HEK293 (cell line): ENCODE results near the gene GRHL3.
A peak's percentile ranks its signal among the peaks of the same experiment; 100 is the strongest.

ENCODE experiments used
- CTCF ChIA-PET: fragments of 350-600 bp; formaldehyde crosslinking; extraction: SDS; loops from one replicate; lab custom pipeline; 2021; ENCODE audit warnings: antibody characterized with exemption; lab: Yijun Ruan, JAX
- POLR2A ChIA-PET: fragments of 300-600 bp; formaldehyde crosslinking; extraction: SDS; loops from one replicate; lab custom pipeline; 2020; ENCODE audit warnings: antibody characterized with exemption, inconsistent platforms; lab: Yijun Ruan, JAX
- H3K27ac ChIP-seq: fragments of 200-500 bp; sonication (Bioruptor generic); 2 replicates; pipeline ENCODE4 v1.5.1; 2014; ENCODE audit warnings: low read depth, low read length, control low read depth, inconsistent platforms; ENCODE audit errors: extremely low read depth
- H3K36me3 ChIP-seq, 2 experiments: fragments of 200-500 bp in 1 of 2; sonication (Bioruptor generic) in 1 of 2; 1 replicate in 1 of 2; 2 replicates in 1 of 2; pipeline ENCODE4 v1.5.1; 2014 to 2017; ENCODE audit warnings: inconsistent platforms in 2 of 2, low read length in 2 of 2; ENCODE audit not compliant: control insufficient read depth in 2 of 2, insufficient read depth in 1 of 2
- H3K4me1 ChIP-seq: fragments of 200-500 bp; sonication (Bioruptor generic); 2 replicates; pipeline ENCODE4 v1.5.1; 2014; ENCODE audit warnings: mild to moderate bottlenecking, low read length, inconsistent platforms; ENCODE audit not compliant: control insufficient read depth, insufficient read depth
- H3K4me3 ChIP-seq: 2 replicates; pipeline ENCODE4 v1.5.1; 2011; ENCODE audit warnings: low read depth, mild to moderate bottlenecking, control low read depth, low read length, moderate library complexity
- H3K9me3 ChIP-seq: fragments of 200-500 bp; sonication (Bioruptor generic); 2 replicates; pipeline ENCODE4 v1.5.1; 2014; ENCODE audit warnings: low read depth, low read length, inconsistent platforms; ENCODE audit not compliant: control insufficient read depth, insufficient read depth
- MYNN ChIP-seq: fragments of 450-650 bp; formaldehyde crosslinking; IDR thresholded peaks from 2 replicates; pipeline ENCODE4 v1.5.1; 2016; ENCODE audit warnings: missing biosample characterization, missing genetic modification characterization, borderline replicate concordance
- PRDM1 ChIP-seq: fragments of 450-650 bp; formaldehyde crosslinking; IDR thresholded peaks from 2 replicates; pipeline ENCODE4; 2016; ENCODE audit warnings: missing biosample characterization, missing genetic modification characterization
- SCRT2 ChIP-seq: fragments of 450-650 bp; formaldehyde crosslinking; IDR thresholded peaks from 2 replicates; pipeline ENCODE4 v1.5.1; 2016; ENCODE audit warnings: missing biosample characterization, missing genetic modification characterization
- TRIM28 ChIP-seq: IDR thresholded peaks from 2 replicates; pipeline ENCODE4 v1.6.1; 2011; ENCODE audit warnings: low read length, control low read depth, borderline replicate concordance
- ZBTB21 ChIP-seq: fragments of 450-650 bp; formaldehyde crosslinking; IDR thresholded peaks from 2 replicates; pipeline ENCODE4 v1.5.1; 2017; ENCODE audit warnings: missing biosample characterization, missing genetic modification characterization
- ZBTB44 ChIP-seq: fragments of 450-650 bp; IDR thresholded peaks from 2 replicates; pipeline ENCODE4 v1.5.1; 2018; ENCODE audit warnings: missing biosample characterization, mild to moderate bottlenecking, missing genetic modification characterization
- ZBTB8A ChIP-seq: fragments of 450-650 bp; formaldehyde crosslinking; IDR thresholded peaks from 2 replicates; pipeline ENCODE4 v1.5.1; 2016; ENCODE audit warnings: missing biosample characterization, missing genetic modification characterization
- ZNF121 ChIP-seq: fragments of 450-650 bp; formaldehyde crosslinking; IDR thresholded peaks from 2 replicates; pipeline ENCODE4 v1.5.1; 2016; ENCODE audit warnings: missing biosample characterization, missing genetic modification characterization
- ZNF133 ChIP-seq: fragments of 450-650 bp; formaldehyde crosslinking; IDR thresholded peaks from 2 replicates; pipeline ENCODE4 v1.5.1; 2016; ENCODE audit warnings: missing biosample characterization, missing genetic modification characterization
- ZNF138 ChIP-seq: fragments of 450-650 bp; formaldehyde crosslinking; IDR thresholded peaks from 2 replicates; pipeline ENCODE4 v1.5.1; 2016; ENCODE audit warnings: missing biosample characterization, missing genetic modification characterization, borderline replicate concordance
- ZNF157 ChIP-seq: fragments of 450-650 bp; formaldehyde crosslinking; IDR thresholded peaks from 2 replicates; pipeline ENCODE4 v1.5.1; 2016; ENCODE audit warnings: missing biosample characterization, missing genetic modification characterization
- ZNF175 ChIP-seq: fragments of 450-650 bp; formaldehyde crosslinking; IDR thresholded peaks from 2 replicates; pipeline ENCODE4 v1.5.1; 2016; ENCODE audit warnings: missing biosample characterization, missing genetic modification characterization
- ZNF214 ChIP-seq: fragments of 450-650 bp; formaldehyde crosslinking; IDR thresholded peaks from 2 replicates; pipeline ENCODE4 v1.5.1; 2017; ENCODE audit warnings: missing biosample characterization, mild to moderate bottlenecking, missing genetic modification characterization, borderline replicate concordance
- ZNF239 ChIP-seq: fragments of 450-650 bp; formaldehyde crosslinking; IDR thresholded peaks from 2 replicates; pipeline ENCODE4 v1.5.1; 2016; ENCODE audit warnings: missing biosample characterization, missing genetic modification characterization
- ZNF266 ChIP-seq: fragments of 450-650 bp; formaldehyde crosslinking; IDR thresholded peaks from 2 replicates; pipeline ENCODE4 v1.5.1; 2016; ENCODE audit warnings: missing biosample characterization, missing genetic modification characterization, low read depth
- ZNF335 ChIP-seq: fragments of 450-650 bp; formaldehyde crosslinking; conservative IDR thresholded peaks from 2 replicates; pipeline ENCODE4 v1.5.1; 2016; ENCODE audit warnings: missing biosample characterization, missing genetic modification characterization
- ZNF362 ChIP-seq: fragments of 450-650 bp; formaldehyde crosslinking; IDR thresholded peaks from 2 replicates; pipeline ENCODE4 v1.5.1; 2016; ENCODE audit warnings: missing biosample characterization, missing genetic modification characterization
- ZNF366 ChIP-seq: fragments of 450-650 bp; formaldehyde crosslinking; conservative IDR thresholded peaks from 2 replicates; pipeline ENCODE4 v1.5.1; 2016; ENCODE audit warnings: missing biosample characterization, missing genetic modification characterization
- ZNF398 ChIP-seq: fragments of 450-650 bp; formaldehyde crosslinking; IDR thresholded peaks from 2 replicates; pipeline ENCODE4 v1.5.1; 2017; ENCODE audit warnings: missing biosample characterization, missing genetic modification characterization
- ZNF513 ChIP-seq: fragments of 450-650 bp; IDR thresholded peaks from 2 replicates; pipeline ENCODE4 v1.5.1; 2018; ENCODE audit warnings: missing biosample characterization, missing genetic modification characterization
- ZNF560 ChIP-seq: fragments of 450-650 bp; formaldehyde crosslinking; IDR thresholded peaks from 2 replicates; pipeline ENCODE4 v1.5.1; 2017; ENCODE audit warnings: missing biosample characterization, missing genetic modification characterization, borderline replicate concordance
- ZNF639 ChIP-seq: fragments of 450-650 bp; formaldehyde crosslinking; IDR thresholded peaks from 2 replicates; pipeline ENCODE4 v1.5.1; 2016; ENCODE audit warnings: missing biosample characterization, missing genetic modification characterization
- ZNF645 ChIP-seq: fragments of 450-650 bp; formaldehyde crosslinking; IDR thresholded peaks from 2 replicates; pipeline ENCODE4; 2016; ENCODE audit warnings: missing biosample characterization, missing genetic modification characterization
- ZNF658 ChIP-seq: fragments of 450-650 bp; formaldehyde crosslinking; IDR thresholded peaks from 2 replicates; pipeline ENCODE4; 2016; ENCODE audit warnings: missing biosample characterization, missing genetic modification characterization
- ZNF660 ChIP-seq: fragments of 450-650 bp; IDR thresholded peaks from 2 replicates; pipeline ENCODE4 v1.5.1; 2018; ENCODE audit warnings: missing biosample characterization, mild to moderate bottlenecking, missing genetic modification characterization
- ZNF677 ChIP-seq: fragments of 450-650 bp; IDR thresholded peaks from 2 replicates; pipeline ENCODE4 v1.5.0; 2018; ENCODE audit warnings: missing biosample characterization, mild to moderate bottlenecking, missing genetic modification characterization, moderate library complexity

GRHL3 gene

GRCh38 chr1:24288479-24288878 is 30.7 kb upstream of the GRHL3 start (continued):
- TF ChIP-seq ZNF645 (no peak), ZNF362 (no peak), ZNF133 (no peak), ZNF660 (tag by site-specific recombination) (no peak), ZNF214 (tag by site-specific recombination) (no peak), ZBTB8A (peak; percentile 55), ZNF121 (tag by site-specific recombination) (no peak), ZNF335 (tag by site-specific recombination) (no peak), ZNF513 (tag by site-specific recombination) (no peak), ZNF138 (tag by site-specific recombination) (no peak), ZNF175 (no peak), TRIM28 (no peak)
- TF ChIP-seq, all 188 proteins: peak for 15

GRCh38 chr1:24289937-24290595 is 29.1 kb upstream of the GRHL3 start:
- ChIA-PET CTCF (interaction anchor here (0.6 to 2.8 kb wide), 6 partner anchors 22 to 783 kb away, joined by 3 to 21 read pairs (median 6); no protein-coding TSS in a partner anchor), POLR2A (interaction anchor here (1.5 kb wide), 1 partner anchor 32 kb away, joined by 4 read pairs; no protein-coding TSS in a partner anchor)
- peaks cover 8% of the 10 kb centered on the region for H3K4me1 ChIP-seq
- no peaks in the 10 kb centered on the region for H3K9me3 ChIP-seq
- H3K4me3 ChIP-seq = no peak overlapping the region
- H3K36me3 ChIP-seq = no peaks in the 10 kb centered on the region
- peak overlapping the region; percentile 29; the same call in 1 of the 2 replicates for H3K27ac ChIP-seq
- TF ChIP-seq ZBTB44 (tag by site-specific recombination) = 0 out of 2 replicates have a peak, but pooled peaks have one; percentile 47
- no peak for TF ChIP-seq PRDM1 (tag by site-specific recombination)
- TF ChIP-seq ZNF366 (tag by site-specific recombination) = peak; percentile 79
- TF ChIP-seq ZNF639 (tag by site-specific recombination) = peak; percentile 86
- TF ChIP-seq ZNF513 (tag by site-specific recombination) = no peak
- TF ChIP-seq ZNF560 (tag by site-specific recombination) = no peak
- no peak for TF ChIP-seq MYNN (tag by site-specific recombination)
- 0 out of 2 replicates have a peak, but pooled peaks have one; percentile 20 for TF ChIP-seq ZBTB21 (tag by site-specific recombination)
- TF ChIP-seq ZNF677 = no peak
- TF ChIP-seq ZNF266 (tag by site-specific recombination) = no peak
- no peak for TF ChIP-seq ZNF239 (tag by site-specific recombination)
- TF ChIP-seq ZNF658 (tag by site-specific recombination) = no peak
- TF ChIP-seq SCRT2 = no peak
- no peak for TF ChIP-seq ZNF157 (tag by site-specific recombination)
- TF ChIP-seq ZNF398 (tag by site-specific recombination) = 0 out of 2 replicates have a peak, but pooled peaks have one; percentile 31
